GM12878 (cell line): ENCODE data around the gene RSF1. TPM values are rescaled to one million over a fixed set of nuclear protein-coding genes. Genes with fewer than 3 reads are reported as not detected.

Source experiments
- ATF3 ChIP-seq: IDR thresholded peaks from 2 replicates; pipeline ENCODE4 v1.6.1; 2011; ENCODE audit warnings: low read depth, mild to moderate bottlenecking, low read length, moderate library complexity, borderline replicate concordance; ENCODE audit errors: extremely low read depth
- BCLAF1 ChIP-seq: fragments of 450-650 bp; IDR thresholded peaks from 2 replicates; pipeline ENCODE4 v1.6.1; 2017; ENCODE audit warnings: antibody characterized with exemption, mild to moderate bottlenecking, moderate library complexity
- E2F8 ChIP-seq: fragments of 450-650 bp; IDR thresholded peaks from 2 replicates; pipeline ENCODE4 v1.6.1; 2018; ENCODE audit warnings: mild to moderate bottlenecking, low read depth, moderate library complexity; ENCODE audit not compliant: partially characterized antibody
- FOXK2 ChIP-seq: fragments of 450-650 bp; IDR thresholded peaks from 2 replicates; pipeline ENCODE4 v1.6.1; 2017; ENCODE audit warnings: mild to moderate bottlenecking, moderate library complexity
- NBN ChIP-seq: fragments of 450-650 bp; IDR thresholded peaks from 2 replicates; pipeline ENCODE4 v1.6.1; 2016
- NFXL1 ChIP-seq: fragments of 450-650 bp; IDR thresholded peaks from 2 replicates; pipeline ENCODE4 v1.6.1; 2017; ENCODE audit warnings: antibody characterized with exemption, mild to moderate bottlenecking, borderline replicate concordance
- POU2F2 ChIP-seq: IDR thresholded peaks from 3 replicates; pipeline ENCODE4 v1.6.1; 2011; ENCODE audit warnings: low read depth, mild to moderate bottlenecking, low read length, borderline replicate concordance
- RELB ChIP-seq: fragments of 450-650 bp; IDR thresholded peaks from 2 replicates; pipeline ENCODE4 v1.6.1; 2017; ENCODE audit warnings: low read depth, mild to moderate bottlenecking, moderate library complexity
- SKIL ChIP-seq: fragments of 450-650 bp; IDR thresholded peaks from 2 replicates; pipeline ENCODE4 v1.6.1; 2017; ENCODE audit warnings: mild to moderate bottlenecking, low read depth, inconsistent platforms; ENCODE audit not compliant: poor library complexity, severe bottlenecking
- SMAD1 ChIP-seq: fragments of 450-650 bp; IDR thresholded peaks from 2 replicates; pipeline ENCODE4 v1.6.1; 2018; ENCODE audit warnings: mild to moderate bottlenecking, low read depth; ENCODE audit not compliant: partially characterized antibody
- SP1 ChIP-seq: IDR thresholded peaks from one replicate; pipeline ENCODE4 v1.6.1; 2011; ENCODE audit warnings: low read depth, low read length
- SPI1 ChIP-seq: IDR thresholded peaks from 2 replicates; pipeline ENCODE4 v1.6.1; 2011; ENCODE audit warnings: low read depth, mild to moderate bottlenecking, low read length, moderate library complexity, borderline replicate concordance; ENCODE audit not compliant: insufficient read depth
- SREBF1 ChIP-seq: IDR thresholded peaks from 2 replicates; pipeline ENCODE4 v1.6.1; 2012; ENCODE audit warnings: mild to moderate bottlenecking, low read length
- ZBTB11 ChIP-seq: fragments of 450-650 bp; formaldehyde crosslinking; IDR thresholded peaks from 2 replicates; pipeline ENCODE4 v1.5.0; 2022; ENCODE audit warnings: mild to moderate bottlenecking, missing genetic modification characterization
- ZNF217 ChIP-seq: fragments of 450-650 bp; IDR thresholded peaks from 2 replicates; pipeline ENCODE4 v1.6.1; 2017; ENCODE audit warnings: antibody characterized with exemption, mild to moderate bottlenecking
- polyA plus RNA-seq, 11 experiments: library from polyadenylated mRNA; depleted of rRNA in 4 of 11; unstranded in 6 of 11; stranded (reverse) in 5 of 11; fragments of >200 nt; fragmentation: Nextera tagmentation in 4 of 11; fragmentation: Illumina TruSeq in 1 of 11; extraction: Ambion mirVana in 4 of 11; extraction: Trizol in 1 of 11; gene quantifications; 1 replicate in 1 of 11; 2 replicates in 10 of 11; pipeline versions ENCODE4 v1.2.1 to v1.2.3, GENCODE V29; 2011 to 2016; ENCODE audit warnings: inconsistent platforms in 2 of 11, missing spikeins in 2 of 11, low read depth in 1 of 11
- total RNA-seq, 4 experiments: library from RNA; depleted of rRNA in 3 of 4; stranded (reverse); fragments of >200 nt in 3 of 4; fragmentation: Illumina TruSeq in 1 of 4; extraction: Trizol in 1 of 4; gene quantifications; 2 replicates each; pipeline versions ENCODE4 v1.2.1 to v1.2.3, GENCODE V29; 2013 to 2021

The RSF1 gene
- total and polyA plus RNA-seq, 10 of the 15 experiments (the other 5 are each of a cell fraction or from before 2014, with no cell fraction given), result 9.0 to 45.3 (median 30.0) TPM

- peak; percentile 86; the same call in 1 of the 2 replicates for TF ChIP-seq RELB
- no peak for TF ChIP-seq NFXL1
- no peak for TF ChIP-seq SMAD1
- peak; percentile 90 for TF ChIP-seq SKIL
- no peak for TF ChIP-seq SPI1
- peak; percentile 89 for TF ChIP-seq NBN
- peak; percentile 93 for TF ChIP-seq FOXK2
- TF ChIP-seq ZNF217, result no peak
- no peak for TF ChIP-seq POU2F2
- TF ChIP-seq SP1, result peak; percentile 61
- no peak for TF ChIP-seq E2F8
- TF ChIP-seq ZBTB11 (CRISPR knock-in tag), result no peak
- TF ChIP-seq ATF3, result no peak
- no peak for TF ChIP-seq BCLAF1
- TF ChIP-seq SREBF1, result peak; percentile 18; the same call in 1 of the 2 replicates
These were observed at the start of gene RSF1, which contains the start of gene AAMDC (continued) for GRCh38 chr11:77820565-77821348.
